Stimulated activated CD4-positive, alpha-beta T cell treated with anti-CD3 and anti-CD28 coated beads, Interleukin-12 subunit alpha, Interleukin-12 subunit beta, amount 100 ng/mL, for 24 hours (primary cell): Measurements from ENCODE around the gene SLC6A12.
"Not testable (repeated sequence)": the region's sequence is repeated elsewhere in the genome, so short reads cannot be mapped to it uniquely, and the experiment has no call there.

ENCODE experiments used
- DNase-seq, 2 experiments: peaks; one replicate each; pipeline ENCODE4 v3.0.0-alpha.2; 2020; ENCODE audit warnings: low read depth in 2 of 2

SLC6A12 gene

GRCh38 chr12:197911-198695, 15.9 kb downstream of the SLC6A12 start:
- no peak for DNase-seq

- no peak for DNase-seq
Measured at GRCh38 chr12:197347-197746, 16.6 kb downstream of the SLC6A12 start.

GRCh38 chr12:196436-196835, 17.5 kb downstream of the SLC6A12 start:
- DNase-seq, result no peak

- DNase-seq, result no peak
Measured at GRCh38 chr12:195951-196350, 18.0 kb downstream of the SLC6A12 start.

GRCh38 chr12:195156-195555, 18.8 kb downstream of the SLC6A12 start:
- DNase-seq, result no peak

- DNase-seq, result no peak
Measured at GRCh38 chr12:194276-194675, 19.7 kb downstream of the SLC6A12 start.

- no peak for DNase-seq
Measured at GRCh38 chr12:193261-193660, 20.7 kb downstream of the SLC6A12 start.

- DNase-seq, result no peak
Measured at GRCh38 chr12:191541-191940, 22.4 kb downstream of the SLC6A12 start.

GRCh38 chr12:190881-191280, 23.1 kb downstream of the SLC6A12 start:
- DNase-seq, result no peak

- no peak for DNase-seq
Measured at GRCh38 chr12:189622-189962, 24.4 kb downstream of the SLC6A12 start.

GRCh38 chr12:188910-189621, 24.9 kb downstream of the SLC6A12 start:
- peak; percentile 10 to 37 for DNase-seq

- not testable (repeated sequence) for DNase-seq
Measured at GRCh38 chr12:187986-188909, 25.7 kb downstream of the SLC6A12 start.

- no peak for DNase-seq
Measured at GRCh38 chr12:186006-186625, 27.8 kb downstream of the SLC6A12 start.

- DNase-seq, result no peak
Measured at GRCh38 chr12:185576-185955, 28.4 kb downstream of the SLC6A12 start.

GRCh38 chr12:184811-185575, 29.0 kb downstream of the SLC6A12 start:
- no peak for DNase-seq

- DNase-seq, result no peak
Measured at GRCh38 chr12:182381-182892, 31.5 kb downstream of the SLC6A12 start.

GRCh38 chr12:181921-182320, 32.0 kb downstream of the SLC6A12 start:
- DNase-seq, result no peak

GRCh38 chr12:180445-180844, 33.5 kb downstream of the SLC6A12 start:
- DNase-seq, result no peak

- DNase-seq, result no peak
Measured at GRCh38 chr12:179885-180284, 34.1 kb downstream of the SLC6A12 start.

- no peak for DNase-seq
Measured at GRCh38 chr12:179131-179884, 34.6 kb downstream of the SLC6A12 start.
